ENCODE results near the gene HEPACAM2. TPM values are rescaled to one million over a fixed set of nuclear protein-coding genes. Genes with fewer than 3 reads are reported as not detected.

HEPACAM2 gene
- total RNA-seq, 2 donors from 2014 or later, result not detected

DNA sequence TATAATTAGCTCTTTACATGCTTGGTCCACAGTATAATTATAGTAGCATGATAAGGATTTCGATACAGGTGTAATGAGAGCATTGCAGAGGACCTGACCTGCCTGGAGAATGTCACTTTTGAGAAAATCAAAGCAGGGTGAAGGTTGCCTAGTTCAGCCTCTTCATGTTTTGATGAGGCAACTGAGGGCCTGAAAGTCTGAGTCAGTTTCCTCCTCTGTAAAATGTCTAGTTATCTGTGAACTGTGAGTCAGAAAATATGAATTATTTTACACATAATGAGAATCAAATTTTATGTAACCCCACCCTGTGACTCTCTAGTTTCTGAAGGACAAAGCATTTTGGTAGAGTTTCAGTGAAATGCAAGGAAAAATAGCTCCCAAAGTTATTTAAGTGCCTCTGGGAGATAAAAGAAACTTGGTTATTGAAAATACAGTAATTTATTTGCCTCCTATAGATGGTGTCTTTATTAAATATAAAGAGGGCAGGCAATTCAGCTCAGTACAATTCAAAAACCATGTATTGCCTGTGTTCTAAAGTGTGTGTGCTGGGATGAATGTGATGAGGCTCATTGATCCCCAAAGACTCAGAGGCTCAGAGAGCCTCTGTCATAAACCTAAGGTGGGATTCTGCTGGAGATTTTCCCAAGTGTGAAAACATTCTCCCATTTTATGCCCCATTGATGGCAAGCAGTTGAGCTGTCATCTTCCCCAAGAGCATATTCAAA, 40.8 kb downstream of the HEPACAM2 start:
- no peak overlapping the region for H3K4me3 Mint-ChIP-seq
- no peaks in the 10 kb centered on the region for H3K36me3 Mint-ChIP-seq
- no peaks in the 10 kb centered on the region for H3K9me3 Mint-ChIP-seq
- DNase-seq (ENCODE audit: low spot score) (no peak), ATAC-seq (peak in 1 of 2 donors; percentile 71)
- H3K27me3 Mint-ChIP-seq, result peaks cover 45 to 64% of the 10 kb centered on the region in 2 donors
- peaks cover 0 to 5% of the 10 kb centered on the region in 2 donors for H3K4me1 Mint-ChIP-seq (ENCODE audit: low read depth in 2 of 2)
- no peak overlapping the region for H3K27ac Mint-ChIP-seq

DNA sequence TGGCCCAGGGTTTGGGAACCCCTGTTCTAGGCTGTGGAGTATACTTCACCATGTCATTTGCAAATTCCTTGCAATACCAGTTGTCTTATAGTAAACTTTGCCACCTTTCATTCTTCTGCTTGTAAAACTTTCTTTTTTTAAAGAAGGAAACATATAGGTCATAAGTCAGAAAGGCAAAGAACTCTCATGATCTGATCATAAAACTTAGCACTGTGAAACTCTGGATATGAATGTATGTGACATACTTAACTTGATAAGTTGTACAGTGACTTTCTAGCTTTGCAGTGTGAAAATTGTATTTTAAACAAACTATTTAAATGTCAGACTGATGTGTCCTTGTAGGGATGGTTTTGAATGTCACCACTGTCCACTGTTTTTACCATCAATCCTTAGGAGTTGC, 47.1 kb downstream of the HEPACAM2 start:
- H3K4me1 Mint-ChIP-seq (ENCODE audit: low read depth in 2 of 2), result peaks cover 3 to 10% of the 10 kb centered on the region in 2 donors
- no peaks in the 10 kb centered on the region for H3K36me3 Mint-ChIP-seq
- ATAC-seq (no peak), DNase-seq (ENCODE audit: low spot score) (no peak)
- H3K27me3 Mint-ChIP-seq, result peaks cover 31 to 42% of the 10 kb centered on the region in 2 donors
- H3K27ac Mint-ChIP-seq, result no peak overlapping the region
- no peak overlapping the region for H3K4me3 Mint-ChIP-seq
- H3K9me3 Mint-ChIP-seq, result no peaks in the 10 kb centered on the region

- Mint-ChIP-seq H3K4me1 (ENCODE audit: low read depth in 2 of 2) (peaks cover 3 to 10% of the 10 kb centered on the region in 2 donors), H3K36me3 (no peaks in the 10 kb centered on the region), H3K4me3 (no peak overlapping the region), H3K27me3 (peaks cover 30 to 38% of the 10 kb centered on the region in 2 donors), H3K27ac (no peak overlapping the region), H3K9me3 (no peaks in the 10 kb centered on the region)
- ATAC-seq, result no peak
- no peak for DNase-seq (ENCODE audit: low spot score)
These were observed 48.1 kb downstream of the HEPACAM2 start for GRCh38 chr7:93178213-93178612.

DNA sequence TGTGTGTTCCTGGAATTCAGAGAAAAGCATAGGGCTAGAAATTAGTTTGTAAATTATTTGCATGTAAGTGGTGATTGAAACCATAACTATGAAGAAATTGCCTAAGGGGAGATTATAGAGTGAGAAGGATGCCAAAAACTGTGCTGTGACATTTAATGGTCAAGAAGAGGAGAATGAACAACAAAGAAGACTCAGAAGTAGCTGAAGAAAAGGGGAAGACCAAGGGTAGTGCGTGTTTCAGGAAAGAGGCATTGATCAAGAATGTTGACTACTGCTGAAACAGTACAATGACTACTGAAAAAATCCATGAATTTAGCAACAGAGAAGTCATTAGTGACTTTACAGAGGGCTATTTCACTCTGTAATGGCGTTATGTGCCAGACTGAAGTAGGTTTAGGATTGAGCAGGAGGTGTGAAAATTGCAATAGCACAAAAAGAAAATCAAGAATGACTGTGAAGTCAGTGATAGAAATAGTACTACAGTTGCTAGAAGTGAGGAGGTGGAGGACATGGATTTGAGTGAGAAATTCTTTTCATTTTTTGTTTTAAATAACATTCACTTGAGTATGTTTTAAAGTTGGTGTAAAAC, 49.2 kb downstream of the HEPACAM2 start:
- peak in 1 of 2 donors; percentile 68 for ATAC-seq
- H3K27ac Mint-ChIP-seq, result peak overlapping the region in 1 of 2 donors; percentile 5

DNA sequence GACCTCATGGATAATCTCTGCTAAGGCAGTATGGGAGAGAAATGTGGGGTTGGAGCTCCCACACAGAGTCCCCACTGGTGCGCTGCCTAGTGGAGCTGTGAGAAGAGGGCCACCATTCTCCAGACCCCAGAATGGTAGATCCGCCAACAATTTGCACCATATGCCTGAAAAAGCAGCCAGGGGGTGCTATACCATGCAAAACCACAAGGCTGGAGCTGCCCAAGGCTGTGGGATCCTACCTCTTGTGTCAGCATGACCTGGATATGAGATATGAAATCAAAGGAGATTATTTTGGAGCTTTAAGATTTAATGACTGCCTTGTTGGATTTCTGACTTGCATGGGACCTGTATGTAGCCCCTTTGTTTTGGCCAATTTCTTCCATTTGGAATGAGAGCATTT, 51.0 kb downstream of the HEPACAM2 start:
- Mint-ChIP-seq H3K27me3 (peaks cover 25 to 28% of the 10 kb centered on the region in 2 donors), H3K27ac (no peak overlapping the region), H3K4me1 (ENCODE audit: low read depth in 2 of 2) (peaks cover 3 to 10% of the 10 kb centered on the region in 2 donors)

More for the DNA sequence above, 49.2 kb downstream of the HEPACAM2 start:
- H3K4me1 Mint-ChIP-seq (ENCODE audit: low read depth in 2 of 2), result peaks cover 3 to 10% of the 10 kb centered on the region in 2 donors
- H3K36me3 Mint-ChIP-seq, result no peaks in the 10 kb centered on the region
- no peaks in the 10 kb centered on the region for H3K9me3 Mint-ChIP-seq
- H3K27me3 Mint-ChIP-seq, result peaks cover 27 to 34% of the 10 kb centered on the region in 2 donors
- no peak for DNase-seq (ENCODE audit: low spot score)
- H3K4me3 Mint-ChIP-seq, result peak overlapping the region; percentile 1

GRCh38 chr7:93172683-93173082, 53.6 kb downstream of the HEPACAM2 start:
- H3K4me1 Mint-ChIP-seq (ENCODE audit: low read depth in 2 of 2), result peaks cover 3 to 10% of the 10 kb centered on the region in 2 donors

More for the DNA sequence above, 51.0 kb downstream of the HEPACAM2 start:
- no peak for DNase-seq (ENCODE audit: low spot score)
- peaks cover 5% of the 10 kb centered on the region for H3K9me3 Mint-ChIP-seq
- H3K36me3 Mint-ChIP-seq, result peaks cover 9% of the 10 kb centered on the region
- no peak for ATAC-seq
- no peak overlapping the region for H3K4me3 Mint-ChIP-seq

GRCh38 chr7:93171606-93172226, 54.6 kb downstream of the HEPACAM2 start:
- H3K27me3 Mint-ChIP-seq, result peaks cover 15 to 29% of the 10 kb centered on the region in 2 donors
- peaks cover 5% of the 10 kb centered on the region for H3K9me3 Mint-ChIP-seq
- H3K4me1 Mint-ChIP-seq (ENCODE audit: low read depth in 2 of 2), result peaks cover 0 to 1% of the 10 kb centered on the region in 2 donors
- H3K36me3 Mint-ChIP-seq, result peaks cover 15% of the 10 kb centered on the region
- no peak overlapping the region for H3K4me3 Mint-ChIP-seq
- ATAC-seq, result no peak
- no peak overlapping the region for H3K27ac Mint-ChIP-seq
- no peak for DNase-seq (ENCODE audit: low spot score)

More at GRCh38 chr7:93172683-93173082, 53.6 kb downstream of the HEPACAM2 start:
- H3K27ac Mint-ChIP-seq, result no peak overlapping the region
- H3K4me3 Mint-ChIP-seq, result no peak overlapping the region
- no peak for ATAC-seq
- H3K27me3 Mint-ChIP-seq, result peaks cover 25 to 31% of the 10 kb centered on the region in 2 donors
- H3K36me3 Mint-ChIP-seq, result peaks cover 15% of the 10 kb centered on the region
- no peak for DNase-seq (ENCODE audit: low spot score)
- peaks cover 5% of the 10 kb centered on the region for H3K9me3 Mint-ChIP-seq

DNA sequence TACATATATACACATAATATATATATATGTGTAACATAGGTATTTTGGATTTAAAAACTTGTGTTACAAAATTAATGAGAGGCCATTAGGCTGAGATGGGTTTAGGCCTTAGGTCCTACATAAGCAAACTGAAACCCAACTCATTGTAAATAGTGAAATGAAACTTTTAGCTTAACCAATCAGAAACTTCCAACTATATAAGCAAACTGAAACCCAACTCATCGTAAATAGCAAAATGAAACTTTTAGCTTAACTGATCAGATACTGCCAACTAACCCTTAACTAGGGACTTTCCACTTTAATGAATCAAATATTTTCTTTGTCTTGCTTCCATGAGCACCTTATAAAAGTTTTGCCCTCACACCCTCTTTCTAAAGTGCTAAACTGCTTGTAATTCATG, 60.8 kb downstream of the HEPACAM2 start:
- DNase-seq (ENCODE audit: low spot score), result no peak
- Mint-ChIP-seq H3K27ac (no peak overlapping the region), H3K36me3 (peaks cover 20% of the 10 kb centered on the region), H3K4me3 (no peak overlapping the region), H3K9me3 (peaks cover 7% of the 10 kb centered on the region), H3K27me3 (peaks cover 7 to 24% of the 10 kb centered on the region in 2 donors), H3K4me1 (ENCODE audit: low read depth in 2 of 2) (no peaks in the 10 kb centered on the region)
- ATAC-seq, result peak in 1 of 2 donors; percentile 67

DNA sequence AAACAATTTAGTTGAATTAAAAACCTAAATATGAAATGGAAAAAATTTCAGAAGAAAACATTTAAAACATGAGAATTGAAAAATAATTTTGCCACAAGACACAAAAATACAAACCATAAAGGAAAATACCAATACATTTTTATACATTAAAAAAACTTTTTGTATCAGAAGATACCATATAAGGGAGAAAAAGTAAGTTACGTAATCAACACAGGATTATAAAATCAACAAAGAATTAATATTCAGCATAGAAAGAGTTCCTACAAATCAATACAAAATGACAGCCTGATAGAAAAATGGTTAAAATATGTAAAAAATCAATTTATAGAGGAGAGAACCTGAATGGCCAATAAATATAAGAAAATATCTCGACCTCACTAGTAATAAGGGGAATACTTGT, 61.5 kb downstream of the HEPACAM2 start:
- H3K36me3 Mint-ChIP-seq, result peaks cover 20% of the 10 kb centered on the region
- peaks cover 7% of the 10 kb centered on the region for H3K9me3 Mint-ChIP-seq
- H3K4me1 Mint-ChIP-seq (ENCODE audit: low read depth in 2 of 2), result no peaks in the 10 kb centered on the region
- H3K27ac Mint-ChIP-seq, result no peak overlapping the region
- ATAC-seq (no peak), DNase-seq (ENCODE audit: low spot score) (no peak)
- H3K4me3 Mint-ChIP-seq, result no peak overlapping the region
- H3K27me3 Mint-ChIP-seq, result peaks cover 7 to 27% of the 10 kb centered on the region in 2 donors

DNA sequence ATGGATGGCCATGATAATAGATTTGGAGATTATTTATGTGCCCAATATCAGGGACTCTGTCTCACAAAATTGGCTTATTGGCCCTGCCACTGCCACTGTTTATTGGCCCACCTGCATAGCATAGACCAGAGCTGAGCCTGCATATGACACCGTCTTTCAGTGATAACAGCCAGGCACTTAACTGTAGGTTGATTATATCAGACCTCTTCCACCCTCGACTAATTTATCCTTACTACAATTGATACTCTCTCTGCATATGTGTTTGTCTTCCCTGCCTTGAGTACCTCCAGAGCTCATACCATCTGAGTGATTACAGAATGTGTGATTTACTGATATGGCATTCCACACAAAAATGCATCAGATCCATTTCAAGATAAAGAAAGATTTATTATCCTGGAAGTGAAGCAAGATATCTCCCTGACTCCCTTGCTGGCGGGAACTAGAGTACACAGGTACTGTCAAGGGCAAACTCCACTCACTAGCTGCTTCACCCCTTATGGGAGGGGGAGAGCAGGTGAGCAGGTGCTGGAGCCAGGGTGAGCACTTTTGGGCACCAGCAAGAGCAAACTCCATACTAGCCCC, 65.0 kb downstream of the HEPACAM2 start:
- no peak overlapping the region for H3K4me3 Mint-ChIP-seq
- no peak for ATAC-seq
- no peak overlapping the region for H3K27ac Mint-ChIP-seq
- H3K36me3 Mint-ChIP-seq, result peaks cover 14% of the 10 kb centered on the region
- H3K4me1 Mint-ChIP-seq (ENCODE audit: low read depth in 2 of 2), result no peaks in the 10 kb centered on the region
- H3K27me3 Mint-ChIP-seq, result peaks cover 7 to 23% of the 10 kb centered on the region in 2 donors
- no peak for DNase-seq (ENCODE audit: low spot score)
- H3K9me3 Mint-ChIP-seq, result peaks cover 7% of the 10 kb centered on the region

DNA sequence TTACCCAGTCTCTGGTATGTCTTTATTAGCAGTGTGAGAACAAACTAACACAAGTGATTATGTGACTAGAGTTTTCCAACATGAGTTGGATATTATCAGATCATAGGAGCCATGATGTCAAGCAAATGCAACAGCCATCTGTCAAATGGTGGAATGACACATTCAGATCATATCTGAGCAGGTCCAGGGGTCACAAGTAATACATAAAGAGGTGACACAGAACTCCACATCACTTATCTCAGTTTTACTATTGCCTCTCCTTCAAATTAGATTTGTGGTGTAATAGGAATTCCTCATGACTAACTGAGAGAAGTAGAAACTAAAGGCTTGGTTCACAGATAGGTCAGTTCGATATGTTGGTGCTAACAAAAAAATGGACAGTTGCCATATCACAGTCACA, 65.9 kb downstream of the HEPACAM2 start:
- ATAC-seq, result peak in 1 of 2 donors; percentile 17

GRCh38 chr7:93159490-93159889, 66.8 kb downstream of the HEPACAM2 start:
- ATAC-seq, result no peak
- H3K27ac Mint-ChIP-seq, result no peak overlapping the region
- no peak overlapping the region for H3K4me3 Mint-ChIP-seq
- H3K27me3 Mint-ChIP-seq, result peaks cover 7 to 23% of the 10 kb centered on the region in 2 donors
- no peak for DNase-seq (ENCODE audit: low spot score)
- peaks cover 7% of the 10 kb centered on the region for H3K9me3 Mint-ChIP-seq
- peaks cover 14% of the 10 kb centered on the region for H3K36me3 Mint-ChIP-seq
- no peaks in the 10 kb centered on the region for H3K4me1 Mint-ChIP-seq (ENCODE audit: low read depth in 2 of 2)

More for the DNA sequence above, 65.9 kb downstream of the HEPACAM2 start:
- peaks cover 14% of the 10 kb centered on the region for H3K36me3 Mint-ChIP-seq
- H3K9me3 Mint-ChIP-seq, result peaks cover 7% of the 10 kb centered on the region
- H3K27me3 Mint-ChIP-seq, result peaks cover 7 to 23% of the 10 kb centered on the region in 2 donors
- DNase-seq (ENCODE audit: low spot score), result no peak
- H3K27ac Mint-ChIP-seq, result no peak overlapping the region
- no peak overlapping the region for H3K4me3 Mint-ChIP-seq
- H3K4me1 Mint-ChIP-seq (ENCODE audit: low read depth in 2 of 2), result no peaks in the 10 kb centered on the region

DNA sequence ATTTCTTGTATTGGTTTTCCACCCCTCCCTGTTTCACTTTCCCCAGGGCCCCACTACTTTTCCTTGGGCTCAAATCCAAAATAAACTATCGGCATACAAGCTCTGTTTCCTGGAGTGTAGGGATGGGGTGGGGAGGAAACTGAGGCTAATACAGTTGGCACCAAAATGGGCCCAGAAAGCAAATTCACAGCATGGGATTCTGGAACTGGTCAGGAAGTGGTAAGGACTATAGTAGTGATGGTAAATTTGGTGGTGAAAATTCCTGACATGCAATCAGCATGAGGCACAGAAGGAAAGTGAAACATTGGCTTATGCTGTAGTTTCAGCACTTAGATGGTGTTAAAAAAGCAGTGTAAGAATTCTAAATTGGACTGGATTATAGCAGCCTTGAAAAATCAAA, 69.4 kb downstream of the HEPACAM2 start:
- Mint-ChIP-seq H3K4me1 (ENCODE audit: low read depth in 2 of 2) (no peaks in the 10 kb centered on the region), H3K4me3 (no peak overlapping the region), H3K27me3 (peaks cover 0 to 15% of the 10 kb centered on the region in 2 donors), H3K9me3 (no peaks in the 10 kb centered on the region), H3K27ac (peak overlapping the region in 1 of 2 donors; percentile 30), H3K36me3 (peaks cover 6% of the 10 kb centered on the region)
- ATAC-seq (no peak), DNase-seq (ENCODE audit: low spot score) (no peak)

All from natural killer cell treated with Interleukin-12 subunit alpha and Interleukin-12 subunit beta and Interleukin-15 and Interleukin-18, amount 100 ng/mL, for 72 hours (primary cell).